Naive B cell (primary cell): Measurements from ENCODE around the gene FAM222B. TPM values are rescaled to one million over a fixed set of nuclear protein-coding genes. Genes with fewer than 3 reads are reported as not detected.
"Not testable (repeated sequence)": the region's sequence is repeated elsewhere in the genome, so short reads cannot be mapped to it uniquely, and the experiment has no call there.

Source experiments
- ATAC-seq, 2 donors: fragments of 150-1000 bp; cut with Tn5 transposase; 2 replicates each; pipeline ENCODE4 v1.10.0; 2021; ENCODE audit warnings: low read depth in 2 of 2, mild to moderate bottlenecking in 2 of 2, moderate library complexity in 2 of 2
- DNase-seq: peaks from one replicate; pipeline ENCODE4 v3.0.0; 2022
- H3K27ac Mint-ChIP-seq, 6 donors: one replicate each; pipeline ENCODE4 v1.8.0; 2020 to 2022; ENCODE audit warnings: mild to moderate bottlenecking in 6 of 6, mixed read lengths in 6 of 6, moderate library complexity in 5 of 6, inconsistent platforms in 2 of 6
- H3K27me3 Mint-ChIP-seq, 3 donors: one replicate each; pipeline ENCODE4 v1.8.0; 2021 to 2022; ENCODE audit warnings: mixed read lengths in 3 of 3, mild to moderate bottlenecking in 1 of 3
- H3K36me3 Mint-ChIP-seq, 2 donors: one replicate each; pipeline ENCODE4 v1.8.0; 2020 to 2022; ENCODE audit warnings: mixed read lengths in 2 of 2, inconsistent platforms in 1 of 2, mild to moderate bottlenecking in 1 of 2
- H3K4me1 Mint-ChIP-seq, 3 donors: one replicate each; pipeline ENCODE4 v1.8.0; 2020 to 2022; ENCODE audit warnings: mixed read lengths in 3 of 3, inconsistent platforms in 1 of 3, mild to moderate bottlenecking in 1 of 3, moderate library complexity in 1 of 3
- H3K4me3 Mint-ChIP-seq, 8 donors: one replicate each; pipeline ENCODE4 v1.8.0; 2020 to 2022; ENCODE audit warnings: mild to moderate bottlenecking in 8 of 8, mixed read lengths in 8 of 8, moderate library complexity in 8 of 8, inconsistent platforms in 2 of 8
- H3K9me3 Mint-ChIP-seq, 7 donors: one replicate each; pipeline ENCODE4 v1.8.0; 2020 to 2022; ENCODE audit warnings: mixed read lengths in 7 of 7, mild to moderate bottlenecking in 5 of 7, inconsistent platforms in 2 of 7, moderate library complexity in 1 of 7
- polyA plus RNA-seq, 6 donors: library from polyadenylated mRNA; unstranded; fragments of 300-500 nt; fragmentation: Illumina TruSeq; gene quantifications; one replicate each; pipeline ENCODE4 v1.2.3, GENCODE V29; 2021; ENCODE audit warnings: low read depth in 6 of 6

The FAM222B gene
- polyA plus RNA-seq, 6 donors from 2014 or later = 6.6 to 19.4 (median 8.2) TPM

DNA sequence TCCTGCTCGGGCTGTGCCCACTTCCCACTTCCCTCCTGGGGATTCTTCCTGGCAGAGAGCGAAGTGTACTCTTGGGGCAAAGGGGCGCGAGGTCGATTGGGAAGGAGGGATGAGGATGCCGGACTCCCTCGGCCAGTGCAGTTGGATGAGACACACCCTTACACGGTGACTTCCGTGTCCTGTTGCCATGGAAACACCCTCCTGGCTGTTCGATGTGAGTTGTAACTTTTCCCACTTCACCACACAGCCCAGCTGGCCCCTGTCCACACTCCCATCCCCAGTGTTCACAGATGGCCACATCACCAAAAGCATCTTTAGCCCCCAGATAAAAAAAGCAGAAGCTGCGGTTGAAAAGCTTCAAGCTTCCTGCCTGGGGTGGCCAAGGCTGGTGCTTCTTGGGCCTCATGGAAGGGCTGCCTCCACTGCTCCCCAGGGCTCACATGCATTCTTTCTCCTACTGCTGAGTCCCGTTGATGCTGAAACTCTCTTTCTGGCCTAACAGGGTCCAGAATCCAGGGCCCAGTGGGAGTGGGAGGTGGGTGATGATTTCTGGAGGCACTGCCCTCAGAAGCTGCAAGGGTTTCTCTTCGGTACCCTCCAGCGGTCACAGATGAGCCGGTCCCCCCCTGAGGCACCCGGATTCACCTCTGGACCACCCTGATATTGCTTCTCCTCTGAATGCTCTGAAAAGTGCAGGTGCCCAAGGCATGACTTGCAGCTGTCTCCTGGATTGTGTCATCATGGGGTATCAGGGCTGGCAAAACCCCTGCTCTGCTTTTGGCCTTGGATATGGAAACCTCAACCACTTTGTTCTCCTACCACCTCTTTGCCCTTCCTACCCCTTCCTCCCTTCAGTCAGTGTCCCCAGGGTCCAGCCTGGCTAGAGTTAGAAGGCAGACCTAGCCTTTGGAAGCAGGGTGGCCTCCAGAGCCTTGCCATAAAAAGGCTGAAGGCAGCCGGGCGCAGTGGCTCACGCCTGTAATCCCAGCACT, 100.9 kb downstream of the FAM222B start:
- Mint-ChIP-seq H3K9me3 (peaks cover 0 to 2% (median 0%) of the 10 kb centered on the region in 7 donors), H3K4me1 (peaks cover 58 to 81% (median 80%) of the 10 kb centered on the region in 3 donors), H3K4me3 (peak overlapping the region; percentile 72 to 92 (median 88)), H3K36me3 (peaks cover 0 to 4% of the 10 kb centered on the region in 2 donors), H3K27me3 (no peaks in the 10 kb centered on the region), H3K27ac (peak overlapping the region; percentile 96 to 100 (median 98))
- DNase-seq = peak; percentile 84
- peak; percentile 9 to 15 for ATAC-seq

DNA sequence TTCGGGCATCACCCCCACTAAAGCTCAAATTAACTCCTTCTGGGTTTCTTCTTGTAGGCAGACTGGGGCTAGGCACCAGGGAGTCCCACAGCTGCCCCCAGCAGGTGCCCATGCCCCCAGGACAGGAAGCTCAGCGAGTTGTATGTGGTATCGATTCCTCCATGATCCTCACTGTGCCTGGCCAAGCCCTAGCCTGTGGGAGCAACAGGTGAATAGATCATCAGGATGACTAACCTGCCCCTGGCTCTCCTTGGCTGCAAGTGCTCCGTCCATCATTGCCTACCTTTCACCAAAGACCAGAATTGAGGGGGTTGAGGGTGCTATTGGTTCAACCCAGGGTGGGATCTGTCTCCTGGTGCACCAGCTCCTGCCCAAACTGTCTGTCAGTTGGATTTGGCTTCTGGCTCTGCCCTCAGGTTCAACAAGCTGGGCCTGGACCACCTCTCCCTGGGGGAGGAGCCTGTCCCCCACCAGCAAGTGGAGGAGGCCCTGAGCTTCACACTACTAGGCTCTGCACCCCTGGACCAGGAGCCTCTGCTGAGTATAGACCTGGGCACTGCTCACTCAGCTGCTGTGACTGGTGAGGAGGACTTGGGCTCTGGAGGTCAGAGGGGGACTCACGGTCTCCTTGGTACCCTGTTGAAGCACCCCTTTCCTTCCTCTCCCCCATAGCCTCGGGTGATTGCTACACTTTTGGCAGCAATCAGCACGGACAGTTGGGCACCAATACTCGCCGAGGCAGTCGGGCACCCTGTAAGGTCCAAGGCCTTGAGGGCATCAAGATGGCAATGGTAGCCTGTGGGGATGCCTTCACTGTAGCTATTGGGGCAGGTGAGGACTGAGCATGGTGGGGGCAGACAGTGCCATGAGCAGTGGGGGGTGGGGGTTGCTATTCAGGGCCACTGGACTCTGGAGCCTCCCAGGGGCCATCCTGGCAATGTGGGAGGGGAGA, 101.9 kb downstream of the FAM222B start:
- Mint-ChIP-seq H3K4me1 (peaks cover 48 to 76% (median 75%) of the 10 kb centered on the region in 3 donors), H3K4me3 (peak overlapping the region; percentile 60 to 92 (median 86)), H3K27me3 (no peaks in the 10 kb centered on the region), H3K9me3 (peaks cover 0 to 2% (median 0%) of the 10 kb centered on the region in 7 donors), H3K27ac (peak overlapping the region; percentile 96 to 100 (median 98)), H3K36me3 (peaks cover 0 to 4% of the 10 kb centered on the region in 2 donors)
- no peak for DNase-seq
- no peak for ATAC-seq

DNA sequence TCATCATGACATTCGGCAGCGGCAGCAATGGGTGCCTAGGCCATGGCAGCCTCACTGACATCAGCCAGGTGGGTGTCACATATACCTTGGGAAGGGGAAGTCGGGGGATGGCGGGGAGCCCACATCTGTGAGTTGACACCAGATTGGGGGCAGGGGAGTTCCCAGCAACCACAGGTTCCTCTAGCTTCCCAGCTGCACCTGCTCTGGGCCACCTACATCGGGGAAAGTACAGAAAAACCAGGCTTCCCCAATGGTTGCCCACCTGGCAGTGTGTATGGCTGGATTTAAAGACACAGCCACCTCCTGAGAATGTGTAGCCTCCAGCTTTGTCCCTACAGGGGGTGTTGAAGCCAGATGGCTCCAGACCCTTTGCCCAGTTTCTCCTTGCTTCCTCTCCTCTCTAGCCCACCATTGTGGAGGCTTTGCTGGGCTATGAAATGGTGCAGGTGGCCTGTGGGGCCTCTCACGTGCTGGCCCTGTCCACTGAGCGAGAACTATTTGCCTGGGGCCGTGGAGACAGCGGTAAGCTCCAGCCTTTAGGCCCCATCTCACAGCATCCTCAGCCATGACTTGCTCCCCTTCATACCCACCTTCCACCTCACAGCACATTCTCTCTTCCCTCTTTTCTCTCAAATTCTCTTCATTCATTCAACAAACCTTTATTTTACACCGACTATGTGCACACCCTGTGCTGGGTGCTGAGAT, 103.8 kb downstream of the FAM222B start:
- Mint-ChIP-seq H3K27me3 (no peaks in the 10 kb centered on the region), H3K36me3 (peaks cover 0 to 4% of the 10 kb centered on the region in 2 donors), H3K9me3 (peaks cover 0 to 2% (median 0%) of the 10 kb centered on the region in 7 donors), H3K27ac (peak overlapping the region; percentile 99 to 100 (median 100)), H3K4me3 (peak overlapping the region; percentile 66 to 92 (median 83)), H3K4me1 (peaks cover 42 to 89% (median 81%) of the 10 kb centered on the region in 3 donors)
- ATAC-seq (peak; percentile 68 to 73), DNase-seq (peak; percentile 91)

DNA sequence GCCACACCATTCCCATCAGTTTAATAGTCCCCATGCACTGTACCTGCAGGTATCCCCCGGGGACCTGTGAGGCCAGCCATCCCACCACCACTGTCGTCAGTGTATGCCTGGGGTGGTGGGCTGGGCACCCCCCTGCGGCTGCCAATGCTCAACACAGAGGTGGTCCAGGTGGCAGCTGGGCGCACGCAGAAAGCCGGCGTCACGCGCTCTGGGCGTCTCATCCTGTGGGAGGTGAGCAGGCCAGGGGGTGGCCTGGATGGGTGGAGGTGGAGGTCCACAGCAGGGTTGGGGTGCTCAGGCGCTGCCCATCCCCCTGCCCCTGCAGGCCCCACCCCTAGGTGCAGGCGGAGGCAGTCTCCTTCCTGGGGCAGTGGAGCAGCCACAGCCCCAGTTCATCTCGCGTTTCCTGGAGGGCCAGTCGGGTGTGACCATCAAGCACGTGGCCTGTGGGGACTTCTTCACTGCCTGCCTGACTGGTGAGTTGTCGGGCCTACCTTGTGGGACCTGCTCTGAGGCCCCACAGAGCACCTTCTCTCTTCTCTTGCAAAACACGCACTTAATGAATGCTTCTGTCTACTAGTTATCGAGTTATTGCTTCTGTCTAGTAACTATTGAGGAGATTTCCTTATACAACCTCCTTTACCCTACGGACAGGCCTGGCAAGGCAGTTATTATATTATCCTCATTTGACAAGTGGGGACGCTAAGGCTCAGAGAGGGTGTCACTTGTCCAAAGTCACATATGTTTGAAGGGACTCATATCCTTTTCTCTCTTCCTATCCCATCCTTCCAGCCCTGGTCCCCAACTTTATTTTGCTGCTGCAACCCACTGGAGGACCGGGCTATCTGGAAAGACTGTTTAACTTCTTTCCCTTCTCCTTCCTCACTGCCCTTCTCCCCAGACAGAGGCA, 104.6 kb downstream of the FAM222B start:
- Mint-ChIP-seq H3K9me3 (peaks cover 0 to 2% (median 0%) of the 10 kb centered on the region in 7 donors), H3K4me1 (peaks cover 44 to 90% (median 84%) of the 10 kb centered on the region in 3 donors), H3K36me3 (peaks cover 0 to 4% of the 10 kb centered on the region in 2 donors), H3K27ac (peak overlapping the region; percentile 99 to 100 (median 100)), H3K4me3 (peak overlapping the region; percentile 66 to 92 (median 83)), H3K27me3 (no peaks in the 10 kb centered on the region)
- peak; percentile 75 for ATAC-seq
- peak; percentile 88 for DNase-seq

DNA sequence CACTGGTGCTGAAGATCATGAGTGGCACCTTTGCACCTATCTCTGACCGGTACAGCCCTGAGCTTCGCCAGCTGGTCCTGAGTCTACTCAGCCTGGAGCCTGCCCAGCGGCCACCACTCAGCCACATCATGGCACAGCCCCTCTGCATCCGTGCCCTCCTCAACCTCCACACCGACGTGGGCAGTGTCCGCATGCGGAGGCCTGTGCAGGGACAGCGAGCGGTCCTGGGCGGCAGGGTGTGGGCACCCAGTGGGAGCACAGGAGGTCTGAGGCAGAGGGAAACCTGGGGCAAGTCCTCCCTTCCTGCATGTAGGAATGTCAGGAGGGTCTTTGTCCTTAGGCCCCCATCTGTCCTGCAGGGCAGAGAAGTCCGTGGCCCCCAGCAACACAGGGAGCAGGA, 105.3 kb downstream of the FAM222B start:
- Mint-ChIP-seq H3K9me3 (peaks cover 0 to 2% (median 0%) of the 10 kb centered on the region in 7 donors), H3K36me3 (peaks cover 0 to 4% of the 10 kb centered on the region in 2 donors), H3K27ac (peak overlapping the region; percentile 79 to 100 (median 100)), H3K27me3 (no peaks in the 10 kb centered on the region), H3K4me3 (peak overlapping the region in 7 of 8 donors; percentile 30 to 81 (median 64)), H3K4me1 (peaks cover 43 to 83% (median 80%) of the 10 kb centered on the region in 3 donors)
- DNase-seq = no peak
- no peak for ATAC-seq

DNA sequence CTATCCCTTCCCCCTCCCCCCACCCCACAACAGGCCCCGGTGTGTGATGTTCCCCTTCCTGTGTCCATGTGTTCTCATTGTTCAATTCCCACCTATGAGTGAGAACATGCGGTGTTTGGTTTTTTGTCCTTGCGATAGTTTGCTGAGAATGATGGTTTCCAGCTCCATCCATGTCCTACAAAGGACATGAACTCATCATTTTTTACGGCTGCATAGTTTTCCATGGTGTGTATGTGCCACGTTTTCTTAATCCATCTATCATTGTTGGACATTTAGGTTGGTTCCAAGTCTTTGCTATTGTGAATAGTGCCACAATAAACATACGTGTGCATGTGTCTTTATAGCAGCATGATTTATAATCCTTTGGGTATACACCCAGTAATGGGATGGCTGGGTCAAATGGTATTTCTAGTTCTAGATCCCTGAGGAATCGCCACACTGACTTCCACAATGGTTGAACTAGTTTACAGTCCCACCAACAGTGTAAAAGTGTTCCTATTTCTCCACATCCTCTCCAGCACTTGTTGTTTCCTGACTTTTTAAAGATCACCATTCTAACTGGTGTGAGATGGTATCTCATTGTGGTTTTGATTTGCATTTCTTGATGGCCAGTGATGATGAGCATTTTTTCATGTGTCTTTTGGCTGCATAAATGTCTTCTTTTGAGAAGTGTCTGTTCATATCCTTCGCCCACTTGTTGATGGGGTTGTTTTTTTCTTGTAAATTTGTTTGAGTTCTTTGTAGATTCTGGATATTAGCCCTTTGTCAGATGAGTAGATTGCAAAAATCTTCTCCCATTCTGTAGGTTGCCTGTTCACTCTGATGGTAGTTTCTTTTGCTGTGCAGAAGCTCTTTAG, 106.4 kb downstream of the FAM222B start:
- H3K36me3 Mint-ChIP-seq, H3K27me3 Mint-ChIP-seq, DNase-seq, H3K9me3 Mint-ChIP-seq, ATAC-seq: not testable (repeated sequence)
- H3K4me3 Mint-ChIP-seq = peak overlapping the region in 1 of 8 donors; percentile 15
- H3K4me1 Mint-ChIP-seq = peaks cover 36 to 75% (median 69%) of the 10 kb centered on the region in 3 donors
- peak overlapping the region in 3 of 6 donors; percentile 52 to 100 (median 99) for H3K27ac Mint-ChIP-seq

DNA sequence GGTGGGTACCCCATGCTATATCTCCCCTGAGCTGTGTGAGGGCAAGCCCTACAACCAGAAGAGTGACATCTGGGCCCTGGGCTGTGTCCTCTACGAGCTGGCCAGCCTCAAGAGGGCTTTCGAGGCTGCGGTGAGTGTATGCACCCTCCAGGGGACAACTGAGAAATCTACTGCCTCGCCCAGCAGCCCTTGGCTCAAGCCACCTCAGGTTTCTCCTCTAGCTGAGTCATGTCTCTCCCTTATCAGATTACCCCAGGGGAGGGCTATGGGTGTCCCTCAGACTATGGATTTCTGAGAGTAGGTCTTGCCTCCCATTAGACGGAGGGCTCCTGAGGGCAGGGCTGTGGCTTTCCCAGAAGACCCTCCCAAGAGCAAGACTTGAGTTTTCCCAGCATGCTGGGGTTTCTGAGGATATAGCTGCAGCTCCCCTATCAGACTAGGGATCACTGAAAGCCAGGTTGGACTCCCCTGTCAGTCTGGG, 107.3 kb downstream of the FAM222B start:
- Mint-ChIP-seq H3K9me3 (peaks cover 0 to 2% (median 0%) of the 10 kb centered on the region in 7 donors), H3K4me3 (peak overlapping the region in 2 of 8 donors; percentile 3 to 47), H3K27ac (peak overlapping the region in 2 of 6 donors; percentile 29 to 49), H3K36me3 (peaks cover 0 to 4% of the 10 kb centered on the region in 2 donors), H3K4me1 (peaks cover 27 to 72% (median 60%) of the 10 kb centered on the region in 3 donors), H3K27me3 (no peaks in the 10 kb centered on the region)
- DNase-seq (no peak), ATAC-seq (no peak)

DNA sequence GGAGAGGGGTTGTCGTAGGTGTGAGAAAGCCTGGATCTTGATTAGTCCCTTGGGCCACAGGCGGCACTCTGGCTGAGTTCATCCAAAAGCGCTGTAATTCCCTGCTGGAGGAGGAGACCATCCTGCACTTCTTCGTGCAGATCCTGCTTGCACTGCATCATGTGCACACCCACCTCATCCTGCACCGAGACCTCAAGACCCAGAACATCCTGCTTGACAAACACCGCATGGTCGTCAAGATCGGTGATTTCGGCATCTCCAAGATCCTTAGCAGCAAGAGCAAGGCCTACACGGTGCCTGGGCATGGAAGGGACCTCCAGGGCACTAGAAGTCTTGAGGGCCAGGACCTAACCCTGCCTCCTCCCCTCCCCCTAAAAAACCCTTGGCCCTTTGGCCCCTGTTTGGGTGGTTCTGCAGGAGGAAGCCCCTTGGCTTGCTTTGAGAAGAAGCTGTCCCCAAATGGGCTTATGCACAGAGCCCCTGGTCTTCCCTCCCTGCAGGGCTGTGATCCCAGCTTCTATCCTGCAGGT, 107.8 kb downstream of the FAM222B start:
- Mint-ChIP-seq H3K4me1 (peaks cover 27 to 70% (median 60%) of the 10 kb centered on the region in 3 donors), H3K27me3 (no peaks in the 10 kb centered on the region), H3K36me3 (peaks cover 0 to 4% of the 10 kb centered on the region in 2 donors), H3K4me3 (peak overlapping the region in 2 of 8 donors; percentile 3 to 51), H3K27ac (peak overlapping the region in 3 of 6 donors; percentile 29 to 69 (median 49)), H3K9me3 (peaks cover 0 to 2% (median 0%) of the 10 kb centered on the region in 7 donors)
- no peak for DNase-seq
- ATAC-seq = no peak

DNA sequence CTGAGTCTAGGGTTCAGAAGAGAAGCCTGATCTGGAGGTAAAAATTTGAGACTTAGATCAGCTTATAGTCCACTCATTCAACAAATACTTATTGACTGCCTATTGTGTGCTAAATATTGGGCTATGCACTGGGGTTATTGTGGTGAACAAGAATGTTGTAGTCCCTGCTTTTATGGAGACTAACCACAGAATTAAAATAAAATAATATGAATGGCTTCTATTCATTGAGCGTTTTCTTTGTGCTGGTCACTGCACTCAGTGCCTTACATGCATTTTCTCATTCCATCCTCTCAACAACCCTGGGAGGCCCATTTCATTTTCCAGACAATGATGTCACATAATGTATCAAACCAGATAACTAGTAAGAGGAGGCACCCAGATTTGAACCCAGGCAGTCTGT, 109.2 kb downstream of the FAM222B start:
- H3K27me3 Mint-ChIP-seq = no peaks in the 10 kb centered on the region
- H3K4me3 Mint-ChIP-seq = peak overlapping the region in 3 of 8 donors; percentile 13 to 51 (median 37)
- no peak for ATAC-seq
- no peak for DNase-seq
- H3K4me1 Mint-ChIP-seq = peaks cover 26 to 69% (median 58%) of the 10 kb centered on the region in 3 donors
- H3K36me3 Mint-ChIP-seq = peaks cover 0 to under 1% of the 10 kb centered on the region in 2 donors
- H3K9me3 Mint-ChIP-seq = no peaks in the 10 kb centered on the region
- H3K27ac Mint-ChIP-seq = peak overlapping the region in 2 of 6 donors; percentile 22 to 54

DNA sequence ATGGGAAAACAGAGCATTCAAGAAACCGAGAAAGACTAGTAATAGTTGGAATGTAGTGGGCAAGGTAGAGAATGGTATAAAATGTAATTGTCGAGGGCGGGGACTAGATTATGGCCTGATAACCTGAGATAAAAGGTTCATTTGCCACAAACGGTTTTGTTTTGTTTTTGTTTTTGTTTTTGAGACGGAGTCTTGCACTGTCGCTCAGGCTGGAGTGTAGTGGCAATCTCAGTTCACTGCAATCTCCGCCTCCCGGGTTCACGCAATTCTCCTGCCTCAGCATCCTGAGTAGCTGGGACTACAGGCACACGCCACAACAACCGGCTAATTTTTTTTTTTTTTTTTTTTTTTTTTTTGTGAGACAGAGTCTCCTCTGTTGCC, 112.7 kb downstream of the FAM222B start:
- Mint-ChIP-seq H3K36me3 (no peaks in the 10 kb centered on the region), H3K27me3 (no peaks in the 10 kb centered on the region), H3K4me1 (peaks cover 47 to 62% (median 62%) of the 10 kb centered on the region in 3 donors), H3K27ac (peak overlapping the region in 5 of 6 donors; percentile 17 to 100 (median 82)), H3K9me3 (no peaks in the 10 kb centered on the region), H3K4me3 (peak overlapping the region in 5 of 8 donors; percentile 18 to 100 (median 97))
- ATAC-seq (no peak), DNase-seq (no peak)
